ENCODE data around the gene ZMYND11.

Gene ZMYND11

GRCh38 chr10:104416-104815 lies 30.8 kb upstream of the ZMYND11 start:
- POLR2A ChIA-PET: no interaction called here
- CTCF ChIA-PET: no interaction called here
- no peak for TF ChIP-seq BHLHE40 (IDR thresholded peaks at IDR 0.05; ENCODE audit: borderline replicate concordance)
- TF ChIP-seq FOXA1 (IDR thresholded peaks at IDR 0.05): no peak
- no peak for TF ChIP-seq SP1 (IDR thresholded peaks at IDR 0.05)
- no peak for TF ChIP-seq HDGF (IDR thresholded peaks at IDR 0.05; ENCODE audit: borderline replicate concordance)
- no peak for TF ChIP-seq TARDBP (IDR thresholded peaks at IDR 0.05)
- no peak for TF ChIP-seq FOXK2 (IDR thresholded peaks at IDR 0.05)
- no peak for TF ChIP-seq LEF1 (IDR thresholded peaks at IDR 0.05; ENCODE audit: borderline replicate concordance)
- TF ChIP-seq CTBP1 (IDR thresholded peaks at IDR 0.05; ENCODE audit: borderline replicate concordance): no peak
- no peak for TF ChIP-seq PKNOX1 (IDR thresholded peaks at IDR 0.05)
- TF ChIP-seq FOXM1 (IDR thresholded peaks at IDR 0.05; ENCODE audit: borderline replicate concordance): no peak
- no peak for TF ChIP-seq ZNF384 (IDR thresholded peaks at IDR 0.05)
- no peak for TF ChIP-seq NFRKB (IDR thresholded peaks at IDR 0.05)
- no peak for TF ChIP-seq ARNT (IDR thresholded peaks at IDR 0.05)
- no peak for TF ChIP-seq ELF4 (IDR thresholded peaks at IDR 0.05)
- TF ChIP-seq SUZ12 (IDR thresholded peaks at IDR 0.05): no peak
- no peak for TF ChIP-seq L3MBTL2 (conservative IDR thresholded peaks at IDR 0.05)
- DNase-seq (ENCODE audit: extremely low spot score): no peak

- ChIA-PET POLR2A (no interaction called here), CTCF (no interaction called here)
- DNase-seq (ENCODE audit: extremely low spot score): no peak
- TF ChIP-seq FOXM1 (IDR thresholded peaks at IDR 0.05; ENCODE audit: borderline replicate concordance): no peak
- no peak for TF ChIP-seq CTBP1 (IDR thresholded peaks at IDR 0.05; ENCODE audit: borderline replicate concordance)
- TF ChIP-seq FOXA1 (IDR thresholded peaks at IDR 0.05): no peak
- TF ChIP-seq TARDBP (IDR thresholded peaks at IDR 0.05): no peak
- TF ChIP-seq SUZ12 (IDR thresholded peaks at IDR 0.05): no peak
- no peak for TF ChIP-seq HDGF (IDR thresholded peaks at IDR 0.05; ENCODE audit: borderline replicate concordance)
- no peak for TF ChIP-seq SP1 (IDR thresholded peaks at IDR 0.05)
- no peak for TF ChIP-seq BHLHE40 (IDR thresholded peaks at IDR 0.05; ENCODE audit: borderline replicate concordance)
- no peak for TF ChIP-seq PKNOX1 (IDR thresholded peaks at IDR 0.05)
- no peak for TF ChIP-seq LEF1 (IDR thresholded peaks at IDR 0.05; ENCODE audit: borderline replicate concordance)
- no peak for TF ChIP-seq FOXK2 (IDR thresholded peaks at IDR 0.05)
- no peak for TF ChIP-seq ZNF384 (IDR thresholded peaks at IDR 0.05)
- TF ChIP-seq NFRKB (IDR thresholded peaks at IDR 0.05): no peak
Measured at GRCh38 chr10:104862-105565, 30.2 kb upstream of the ZMYND11 start.

GRCh38 chr10:105806-106205 lies 29.4 kb upstream of the ZMYND11 start:
- POLR2A ChIA-PET: no interaction called here
- no peak for TF ChIP-seq FOXK2 (IDR thresholded peaks at IDR 0.05)
- no peak for TF ChIP-seq BHLHE40 (IDR thresholded peaks at IDR 0.05; ENCODE audit: borderline replicate concordance)
- TF ChIP-seq PKNOX1 (IDR thresholded peaks at IDR 0.05): no peak
- no peak for TF ChIP-seq FOXA1 (IDR thresholded peaks at IDR 0.05)
- no peak for TF ChIP-seq HDGF (IDR thresholded peaks at IDR 0.05; ENCODE audit: borderline replicate concordance)
- TF ChIP-seq FOXM1 (IDR thresholded peaks at IDR 0.05; ENCODE audit: borderline replicate concordance): no peak
- no peak for TF ChIP-seq L3MBTL2 (conservative IDR thresholded peaks at IDR 0.05)
- TF ChIP-seq ARNT (IDR thresholded peaks at IDR 0.05): no peak
- no peak for TF ChIP-seq CTBP1 (IDR thresholded peaks at IDR 0.05; ENCODE audit: borderline replicate concordance)
- no peak for TF ChIP-seq SP1 (IDR thresholded peaks at IDR 0.05)
- TF ChIP-seq ZNF384 (IDR thresholded peaks at IDR 0.05): no peak
- DNase-seq (ENCODE audit: extremely low spot score): no peak
- CTCF ChIA-PET: no interaction called here

- TF ChIP-seq CTBP1 (IDR thresholded peaks at IDR 0.05; ENCODE audit: borderline replicate concordance) (no peak), FOXK2 (IDR thresholded peaks at IDR 0.05) (no peak), BHLHE40 (IDR thresholded peaks at IDR 0.05; ENCODE audit: borderline replicate concordance) (no peak), ARNT (IDR thresholded peaks at IDR 0.05) (no peak), PKNOX1 (IDR thresholded peaks at IDR 0.05) (no peak), SP1 (IDR thresholded peaks at IDR 0.05) (no peak), FOXA1 (IDR thresholded peaks at IDR 0.05) (no peak), LEF1 (IDR thresholded peaks at IDR 0.05; ENCODE audit: borderline replicate concordance) (no peak), FOXM1 (IDR thresholded peaks at IDR 0.05; ENCODE audit: borderline replicate concordance) (no peak), TARDBP (IDR thresholded peaks at IDR 0.05) (no peak), SUZ12 (IDR thresholded peaks at IDR 0.05) (no peak), NFRKB (IDR thresholded peaks at IDR 0.05) (no peak), L3MBTL2 (conservative IDR thresholded peaks at IDR 0.05) (no peak), ZNF384 (IDR thresholded peaks at IDR 0.05) (no peak), ELF4 (IDR thresholded peaks at IDR 0.05) (no peak), HDGF (IDR thresholded peaks at IDR 0.05; ENCODE audit: borderline replicate concordance) (no peak)
- no peak for DNase-seq (ENCODE audit: extremely low spot score)
- ChIA-PET CTCF (no interaction called here), POLR2A (no interaction called here)
Measured at GRCh38 chr10:106740-107139, 28.5 kb upstream of the ZMYND11 start.

- TF ChIP-seq HDGF (IDR thresholded peaks at IDR 0.05; ENCODE audit: borderline replicate concordance) (no peak), CTBP1 (IDR thresholded peaks at IDR 0.05; ENCODE audit: borderline replicate concordance) (no peak), NFRKB (IDR thresholded peaks at IDR 0.05) (no peak), SP1 (IDR thresholded peaks at IDR 0.05) (no peak), L3MBTL2 (conservative IDR thresholded peaks at IDR 0.05) (no peak), BHLHE40 (IDR thresholded peaks at IDR 0.05; ENCODE audit: borderline replicate concordance) (no peak), SUZ12 (IDR thresholded peaks at IDR 0.05) (no peak), ARNT (IDR thresholded peaks at IDR 0.05) (no peak), FOXM1 (IDR thresholded peaks at IDR 0.05; ENCODE audit: borderline replicate concordance) (no peak), PKNOX1 (IDR thresholded peaks at IDR 0.05) (no peak), FOXA1 (IDR thresholded peaks at IDR 0.05) (no peak), TARDBP (IDR thresholded peaks at IDR 0.05) (no peak), LEF1 (IDR thresholded peaks at IDR 0.05; ENCODE audit: borderline replicate concordance) (no peak), ZNF384 (IDR thresholded peaks at IDR 0.05) (no peak), ELF4 (IDR thresholded peaks at IDR 0.05) (no peak), FOXK2 (IDR thresholded peaks at IDR 0.05) (no peak)
- DNase-seq (ENCODE audit: extremely low spot score): no peak
- ChIA-PET POLR2A (interaction anchor here (1.5 kb wide), 1 partner anchor 24 kb away, joined by 4 read pairs; no protein-coding TSS in a partner anchor), CTCF (no interaction called here)
Measured at GRCh38 chr10:112246-112645, 23.0 kb upstream of the ZMYND11 start.

All from HEK293T (cell line).